Neural progenitor cell (in vitro differentiated cells): ENCODE measurements around the gene REEP1. TPM values are rescaled to one million over a fixed set of nuclear protein-coding genes. Genes with fewer than 3 reads are reported as not detected.

Source experiments
- DNase-seq: peaks from one replicate; pipeline ENCODE4 v3.0.0-alpha.2; 2016; ENCODE audit warnings: low spot score
- H2AFZ ChIP-seq: fragments of 200-600 bp; sonication (generic); replicated peaks from 2 replicates; pipeline ENCODE4 v1.6.1; 2016; ENCODE audit warnings: antibody characterized with exemption
- H3F3A ChIP-seq: fragments of 200-600 bp; sonication (generic); 2 replicates; pipeline ENCODE4 v1.6.1; 2016; ENCODE audit warnings: antibody characterized with exemption, low read depth
- H3K27ac ChIP-seq: fragments of 200-600 bp; sonication (generic); 2 replicates; pipeline ENCODE4 v1.5.1; 2016; ENCODE audit warnings: mild to moderate bottlenecking
- H3K27me3 ChIP-seq: fragments of 200-600 bp; sonication (generic); 2 replicates; pipeline ENCODE4 v1.6.1; 2016; ENCODE audit warnings: mild to moderate bottlenecking, moderate library complexity
- H3K36me3 ChIP-seq: fragments of 200-600 bp; sonication (generic); 2 replicates; pipeline ENCODE4 v1.5.1; 2016
- H3K4me1 ChIP-seq: fragments of 200-600 bp; sonication (generic); 2 replicates; pipeline ENCODE4 v1.6.1; 2016; ENCODE audit warnings: mixed run types
- H3K4me2 ChIP-seq: fragments of 200-600 bp; sonication (generic); 2 replicates; pipeline ENCODE4 v1.6.1; 2016
- H3K4me3 ChIP-seq: fragments of 200-600 bp; sonication (generic); 2 replicates; pipeline ENCODE4 v1.5.1; 2016
- H3K79me2 ChIP-seq: fragments of 200-600 bp; sonication (generic); 2 replicates; pipeline ENCODE4 v1.6.1; 2016; ENCODE audit warnings: low read depth
- H3K9ac ChIP-seq: fragments of 200-600 bp; sonication (generic); 2 replicates; pipeline ENCODE4 v1.6.1; 2016
- H3K9me3 ChIP-seq: fragments of 200-600 bp; sonication (generic); 2 replicates; pipeline ENCODE4 v1.5.1; 2016; ENCODE audit warnings: low read depth
- H4K20me1 ChIP-seq: fragments of 200-600 bp; sonication (generic); 2 replicates; pipeline ENCODE4 v1.6.1; 2016; ENCODE audit warnings: low read depth
- H3K27ac Mint-ChIP-seq: 3 replicates; pipeline ENCODE4 v1.8.0; 2021; ENCODE audit warnings: mixed read lengths
- H3K27me3 Mint-ChIP-seq: 2 replicates; pipeline ENCODE4 v1.8.0; 2022; ENCODE audit warnings: low read depth, mild to moderate bottlenecking, inconsistent platforms, moderate library complexity, mixed read lengths; ENCODE audit not compliant: insufficient read depth
- H3K36me3 Mint-ChIP-seq: 3 replicates; pipeline ENCODE4 v1.8.0; 2021; ENCODE audit warnings: mixed read lengths
- H3K4me1 Mint-ChIP-seq: 3 replicates; pipeline ENCODE4 v1.8.0; 2021; ENCODE audit warnings: mixed read lengths
- H3K4me3 Mint-ChIP-seq: 3 replicates; pipeline ENCODE4 v1.8.0; 2021; ENCODE audit warnings: mild to moderate bottlenecking, moderate library complexity, mixed read lengths
- H3K9me3 Mint-ChIP-seq: 3 replicates; pipeline ENCODE4 v1.8.0; 2020; ENCODE audit warnings: mixed read lengths
- EZH2 ChIP-seq: fragments of 200-600 bp; sonication (generic); IDR thresholded peaks from 2 replicates; pipeline ENCODE4 v1.6.1; 2017; ENCODE audit warnings: antibody characterized with exemption, mild to moderate bottlenecking, moderate library complexity
- EZH2phosphoT487 ChIP-seq: fragments of 200-600 bp; sonication (generic); IDR thresholded peaks from 2 replicates; pipeline ENCODE4 v1.6.1; 2017; ENCODE audit warnings: antibody characterized with exemption
- total RNA-seq: library from RNA; depleted of rRNA; stranded (reverse); fragments of >200 nt; gene quantifications from 2 replicates; pipeline ENCODE4 v1.2.3, GENCODE V29; 2015; ENCODE audit warnings: low replicate concordance
- TF ChIP-seq, protein P1 (sequence below): fragments of 200-600 bp; sonication (generic); IDR thresholded peaks from 2 replicates; pipeline ENCODE4 v1.5.1; 2017; ENCODE audit warnings: antibody characterized with exemption, mild to moderate bottlenecking

The REEP1 gene
- total RNA-seq, 1 donor from 2014 or later, result 0.88 TPM

DNA sequence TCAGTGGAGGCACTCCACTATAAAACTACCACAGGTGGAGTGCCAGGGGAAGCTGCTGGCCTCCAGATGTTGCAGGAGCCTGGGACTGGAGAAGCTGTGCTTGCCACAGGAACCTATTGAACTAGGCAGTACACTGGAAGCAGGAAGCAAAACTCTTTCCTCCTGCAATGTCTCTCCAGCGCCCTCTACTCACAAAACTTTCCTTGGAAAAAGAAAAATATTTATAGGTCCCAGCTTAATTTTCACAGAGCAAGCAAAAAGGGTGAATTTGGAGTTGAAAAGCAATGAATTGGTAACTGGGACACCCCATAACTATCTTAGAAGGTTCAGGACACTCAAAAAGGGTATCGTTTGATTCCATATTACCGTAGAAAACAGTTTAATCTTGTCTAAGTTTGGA, 33.2 kb upstream of the REEP1 start:
- H3K79me2 ChIP-seq, result no peaks in the 10 kb centered on the region

DNA sequence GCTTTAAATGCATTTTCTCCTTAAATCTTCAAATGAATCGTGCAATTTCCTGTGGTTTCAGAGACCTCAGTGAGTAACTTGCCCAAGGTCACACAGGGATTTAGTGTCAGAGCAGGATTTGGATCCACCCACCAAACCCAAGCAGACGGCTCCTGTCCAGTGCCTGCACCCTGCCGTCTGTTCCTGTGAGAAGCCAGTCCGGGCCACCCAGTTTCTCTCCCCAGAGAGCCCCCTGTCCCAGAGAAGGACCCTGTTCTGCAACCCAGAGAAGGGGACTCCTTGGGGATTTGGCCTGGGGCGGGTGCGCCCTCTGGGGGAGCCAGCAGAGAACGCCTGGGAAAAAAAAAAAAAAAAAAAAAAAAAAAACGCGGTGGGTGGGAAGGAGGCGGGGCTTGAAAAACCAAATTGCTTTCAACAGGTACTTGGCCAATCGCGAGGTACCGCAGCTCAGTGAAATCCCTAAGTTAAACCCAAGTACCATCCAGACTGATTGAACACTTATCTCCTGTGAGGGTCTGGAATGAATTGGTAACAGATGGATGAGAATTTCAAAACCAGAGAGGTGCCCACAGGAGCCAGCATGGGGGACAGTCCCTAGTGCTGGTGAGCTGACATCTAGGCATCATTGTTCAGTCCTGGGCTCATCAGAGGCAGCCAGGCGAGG, 30.9 kb upstream of the REEP1 start:
- DNase-seq, result peak; percentile 85
- H3K4me3 Mint-ChIP-seq, result peak overlapping the region; percentile 67
- peaks cover 2% of the 10 kb centered on the region for H3K9me3 Mint-ChIP-seq
- Histone ChIP-seq H3K4me2 (no peak overlapping the region), H4K20me1 (no peaks in the 10 kb centered on the region), H3K79me2 (no peaks in the 10 kb centered on the region), H3K27ac (no peak overlapping the region), H2AFZ (no peak overlapping the region), H3K4me3 (no peak overlapping the region), H3F3A (no peaks in the 10 kb centered on the region), H3K27me3 (no peaks in the 10 kb centered on the region), H3K4me1 (no peaks in the 10 kb centered on the region), H3K36me3 (no peaks in the 10 kb centered on the region), H3K9ac (no peak overlapping the region), H3K9me3 (no peaks in the 10 kb centered on the region)
- H3K36me3 Mint-ChIP-seq, result no peaks in the 10 kb centered on the region
- no peak for TF ChIP-seq EZH2
- TF ChIP-seq, protein P1, sequence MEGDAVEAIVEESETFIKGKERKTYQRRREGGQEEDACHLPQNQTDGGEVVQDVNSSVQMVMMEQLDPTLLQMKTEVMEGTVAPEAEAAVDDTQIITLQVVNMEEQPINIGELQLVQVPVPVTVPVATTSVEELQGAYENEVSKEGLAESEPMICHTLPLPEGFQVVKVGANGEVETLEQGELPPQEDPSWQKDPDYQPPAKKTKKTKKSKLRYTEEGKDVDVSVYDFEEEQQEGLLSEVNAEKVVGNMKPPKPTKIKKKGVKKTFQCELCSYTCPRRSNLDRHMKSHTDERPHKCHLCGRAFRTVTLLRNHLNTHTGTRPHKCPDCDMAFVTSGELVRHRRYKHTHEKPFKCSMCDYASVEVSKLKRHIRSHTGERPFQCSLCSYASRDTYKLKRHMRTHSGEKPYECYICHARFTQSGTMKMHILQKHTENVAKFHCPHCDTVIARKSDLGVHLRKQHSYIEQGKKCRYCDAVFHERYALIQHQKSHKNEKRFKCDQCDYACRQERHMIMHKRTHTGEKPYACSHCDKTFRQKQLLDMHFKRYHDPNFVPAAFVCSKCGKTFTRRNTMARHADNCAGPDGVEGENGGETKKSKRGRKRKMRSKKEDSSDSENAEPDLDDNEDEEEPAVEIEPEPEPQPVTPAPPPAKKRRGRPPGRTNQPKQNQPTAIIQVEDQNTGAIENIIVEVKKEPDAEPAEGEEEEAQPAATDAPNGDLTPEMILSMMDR, result peak; percentile 66
- H3K27me3 Mint-ChIP-seq, result peaks cover 12% of the 10 kb centered on the region
- H3K27ac Mint-ChIP-seq, result no peak overlapping the region
- peaks cover 9% of the 10 kb centered on the region for H3K4me1 Mint-ChIP-seq

More for the DNA sequence above, 33.2 kb upstream of the REEP1 start:
- no peak overlapping the region for H3K4me2 ChIP-seq
- H3K4me1 Mint-ChIP-seq, result peaks cover 9% of the 10 kb centered on the region
- TF ChIP-seq, protein P1, result no peak
- no peak for TF ChIP-seq EZH2phosphoT487
- TF ChIP-seq EZH2, result no peak
- no peak overlapping the region for H3K27ac Mint-ChIP-seq
- no peaks in the 10 kb centered on the region for H3K27me3 ChIP-seq
- no peaks in the 10 kb centered on the region for H3K36me3 Mint-ChIP-seq
- H4K20me1 ChIP-seq, result no peaks in the 10 kb centered on the region
- no peak overlapping the region for H3K4me3 Mint-ChIP-seq
- peaks cover 7% of the 10 kb centered on the region for H3K27me3 Mint-ChIP-seq
- H3K36me3 ChIP-seq, result no peaks in the 10 kb centered on the region
- H2AFZ ChIP-seq, result no peak overlapping the region
- H3F3A ChIP-seq, result no peaks in the 10 kb centered on the region
- DNase-seq, result no peak
- H3K4me1 ChIP-seq, result no peaks in the 10 kb centered on the region
- H3K27ac ChIP-seq, result no peak overlapping the region
- no peak overlapping the region for H3K4me3 ChIP-seq
- no peaks in the 10 kb centered on the region for H3K9me3 ChIP-seq
- peaks cover 2% of the 10 kb centered on the region for H3K9me3 Mint-ChIP-seq
- H3K9ac ChIP-seq, result no peak overlapping the region

DNA sequence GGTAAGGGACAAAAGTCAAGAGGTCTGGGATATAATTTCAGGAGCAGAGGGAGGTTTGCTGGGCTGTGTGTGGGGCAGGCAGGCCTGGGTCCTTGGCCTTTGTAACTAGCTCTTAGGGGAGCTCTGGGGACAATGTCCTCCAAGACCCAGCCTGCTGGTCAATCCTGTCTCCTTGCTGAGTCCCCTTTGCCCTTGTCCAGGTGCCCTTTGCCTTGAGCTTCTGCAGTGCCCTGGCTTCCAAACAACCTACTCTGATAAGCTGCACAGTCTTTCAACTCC, 30.0 kb upstream of the REEP1 start:
- Mint-ChIP-seq H3K4me3 (no peak overlapping the region), H3K27ac (no peak overlapping the region), H3K27me3 (peaks cover 12% of the 10 kb centered on the region), H3K9me3 (peaks cover 2% of the 10 kb centered on the region), H3K36me3 (no peaks in the 10 kb centered on the region), H3K4me1 (peaks cover 9% of the 10 kb centered on the region)
- Histone ChIP-seq H3F3A (no peaks in the 10 kb centered on the region), H3K4me1 (no peaks in the 10 kb centered on the region), H3K27ac (no peak overlapping the region), H3K79me2 (no peaks in the 10 kb centered on the region), H3K36me3 (no peaks in the 10 kb centered on the region), H3K4me2 (no peak overlapping the region), H3K9ac (no peak overlapping the region), H3K9me3 (no peaks in the 10 kb centered on the region), H4K20me1 (no peaks in the 10 kb centered on the region), H3K4me3 (no peak overlapping the region), H2AFZ (no peak overlapping the region), H3K27me3 (no peaks in the 10 kb centered on the region)
- TF ChIP-seq, protein P1, result no peak
- TF ChIP-seq EZH2phosphoT487 (no peak), EZH2 (no peak)
- DNase-seq, result no peak
